Activated CD8-positive, alpha-beta memory T cell treated with anti-CD3 and anti-CD28 coated beads, Interleukin-2, amount 50 U/mL, for 24 hours (primary cell): ENCODE data around the gene CHST8.
"Not testable (repeated sequence)": the region's sequence is repeated elsewhere in the genome, so short reads cannot be mapped to it uniquely, and the experiment has no call there.

Experiments
- DNase-seq: peaks from one replicate; pipeline ENCODE4 v3.0.0-alpha.2; 2020; ENCODE audit errors: extremely low read depth

Gene CHST8, protein sequence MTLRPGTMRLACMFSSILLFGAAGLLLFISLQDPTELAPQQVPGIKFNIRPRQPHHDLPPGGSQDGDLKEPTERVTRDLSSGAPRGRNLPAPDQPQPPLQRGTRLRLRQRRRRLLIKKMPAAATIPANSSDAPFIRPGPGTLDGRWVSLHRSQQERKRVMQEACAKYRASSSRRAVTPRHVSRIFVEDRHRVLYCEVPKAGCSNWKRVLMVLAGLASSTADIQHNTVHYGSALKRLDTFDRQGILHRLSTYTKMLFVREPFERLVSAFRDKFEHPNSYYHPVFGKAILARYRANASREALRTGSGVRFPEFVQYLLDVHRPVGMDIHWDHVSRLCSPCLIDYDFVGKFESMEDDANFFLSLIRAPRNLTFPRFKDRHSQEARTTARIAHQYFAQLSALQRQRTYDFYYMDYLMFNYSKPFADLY

DNA sequence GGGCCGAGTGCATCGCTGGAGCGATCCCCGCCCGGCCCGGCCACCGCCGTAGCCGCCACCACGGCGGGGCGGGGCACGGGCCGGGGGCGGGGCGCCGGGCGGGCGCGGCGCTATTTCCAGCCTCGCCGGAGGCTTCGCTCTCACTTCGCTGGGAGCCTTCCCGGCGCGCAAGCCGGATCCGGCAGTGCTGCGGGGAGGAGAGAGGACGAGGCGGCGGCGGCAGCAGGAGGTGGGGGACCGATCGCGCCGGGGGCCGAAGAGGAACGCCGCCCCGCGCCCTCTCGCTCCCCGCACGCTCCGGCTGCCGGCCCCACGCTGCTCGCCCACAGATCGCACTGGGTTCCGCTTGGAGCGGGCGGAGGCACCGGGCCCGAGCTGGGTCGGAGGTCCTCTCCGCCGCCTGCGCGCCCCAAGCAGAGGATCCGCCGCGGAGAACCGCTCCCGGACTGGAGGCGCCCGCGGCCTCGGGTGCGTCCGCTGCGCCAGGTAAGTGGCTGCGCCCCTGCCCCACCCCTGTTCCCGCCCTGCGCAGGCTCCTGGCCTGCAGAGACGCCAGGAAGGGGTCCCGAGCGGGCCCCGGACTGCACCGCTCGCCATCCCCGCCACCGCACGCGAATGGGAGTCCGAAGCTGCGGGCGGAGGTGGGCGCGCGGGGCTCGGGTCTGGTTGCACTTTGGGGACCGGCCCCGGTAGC lies at the start of gene CHST8:
CHST8 (plus strand) TSS at position 143 of the 694 bp plus-strand sequence. CDS start 67,309 bp downstream, outside the sequence.
- DNase-seq, result no peak

DNA sequence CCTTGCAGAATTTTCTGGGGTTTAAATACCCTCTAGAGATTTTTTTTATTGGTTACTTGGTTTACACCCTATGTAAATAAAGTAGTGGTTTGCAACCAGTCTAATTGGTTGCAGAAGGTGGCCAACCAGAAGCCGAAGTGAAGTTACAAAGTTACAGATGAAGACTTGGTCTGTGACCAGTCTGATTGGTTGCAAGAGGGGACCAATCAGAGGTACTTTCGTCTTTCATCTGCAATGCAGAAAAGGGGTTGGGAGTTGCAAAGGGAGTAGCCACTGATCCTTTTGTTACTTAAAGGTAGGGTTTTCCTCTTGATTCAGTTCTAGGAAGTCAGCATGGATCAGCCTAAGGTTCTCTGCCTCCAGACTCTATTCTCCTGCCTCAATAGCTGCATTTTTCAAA lies 48.8 kb upstream of the CHST8 start:
- DNase-seq, result no peak

DNA sequence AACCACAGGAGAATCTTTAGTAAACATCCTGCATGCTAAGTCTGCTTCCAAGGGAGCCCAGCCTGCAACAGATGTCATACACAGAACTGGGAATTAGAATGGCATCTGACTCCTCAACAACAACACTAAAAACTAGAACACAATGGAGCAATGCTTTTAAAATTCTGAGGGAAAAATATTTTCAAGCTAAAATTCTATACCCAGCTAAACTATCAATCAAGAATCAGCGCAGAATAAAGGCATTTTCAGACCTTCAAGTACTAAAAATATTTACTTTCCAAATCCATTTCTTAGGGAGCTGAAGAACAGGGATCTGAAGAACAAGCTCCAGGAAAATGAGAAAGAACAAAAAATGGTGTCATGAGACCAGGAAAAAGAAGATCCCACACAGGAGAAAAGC lies 46.9 kb upstream of the CHST8 start:
- DNase-seq, result no peak

DNA sequence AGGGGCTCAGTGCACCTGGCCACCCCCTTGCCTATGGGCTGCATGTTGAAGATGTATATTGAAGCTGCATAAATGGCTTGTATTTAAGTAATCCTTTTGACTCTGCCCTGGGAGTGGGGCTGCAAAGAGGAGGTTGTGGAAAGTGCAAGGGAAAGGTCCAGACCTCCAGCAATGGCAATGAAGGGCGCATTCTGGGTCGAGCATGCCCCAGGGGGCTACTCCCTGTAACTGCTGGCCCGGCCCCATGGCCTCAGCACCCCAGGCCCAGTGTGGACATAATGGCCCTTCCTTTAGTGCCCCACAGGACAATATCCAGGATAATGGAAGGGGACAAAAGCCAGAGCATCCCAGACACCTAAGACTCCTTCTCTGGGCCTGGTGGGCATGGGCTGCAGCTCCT lies 43.1 kb upstream of the CHST8 start:
- DNase-seq, result no peak

DNA sequence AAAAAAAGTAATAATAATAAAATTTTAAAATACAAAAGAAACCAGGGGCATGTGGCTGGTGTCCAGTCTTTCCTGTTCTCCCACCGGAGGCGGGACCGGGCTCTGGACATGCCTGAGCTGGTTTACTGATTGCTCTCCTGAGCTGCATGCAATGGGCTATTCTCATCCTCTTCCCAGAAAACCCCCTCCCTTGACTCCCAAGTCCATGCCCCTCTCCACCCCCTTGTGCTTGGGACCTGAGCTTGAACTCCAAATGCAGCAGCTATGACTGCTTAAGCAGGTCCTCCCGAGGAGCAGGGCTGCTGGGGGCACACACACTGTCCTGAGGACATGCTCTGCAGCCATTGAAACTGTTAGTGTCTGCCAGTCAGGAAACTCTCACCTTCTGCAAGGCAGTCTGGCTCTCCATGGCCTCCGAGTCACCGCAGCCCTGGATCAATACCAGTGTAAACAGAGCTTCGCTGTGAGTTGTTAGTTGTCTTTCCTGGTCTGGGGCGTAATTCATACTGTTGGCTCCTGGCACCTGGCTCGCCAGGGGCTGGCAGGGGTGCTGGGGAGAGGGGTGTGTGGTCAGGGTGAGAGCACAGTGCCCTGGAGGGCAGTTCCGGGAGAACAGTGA lies 41.6 kb upstream of the CHST8 start:
- no peak for DNase-seq

DNA sequence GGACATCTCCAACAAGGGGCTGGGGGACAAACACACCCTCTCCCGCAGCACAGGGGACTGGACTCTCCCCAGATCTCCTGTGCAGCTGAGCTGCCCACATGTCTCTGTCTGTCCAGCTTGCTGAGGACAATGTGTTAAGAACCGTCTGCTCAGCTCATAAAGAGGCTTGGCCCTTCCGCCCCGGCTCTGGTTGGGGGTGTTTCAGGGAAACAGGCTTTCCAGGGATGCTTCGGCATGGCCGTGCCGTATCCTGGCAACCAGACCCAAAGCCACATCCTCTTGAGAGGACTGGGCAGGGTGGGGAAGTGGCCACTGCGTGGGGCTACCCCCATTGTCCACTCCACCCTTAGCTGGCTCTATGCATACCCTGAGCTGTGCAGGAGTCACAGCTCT lies 41.1 kb upstream of the CHST8 start:
- no peak for DNase-seq

DNA sequence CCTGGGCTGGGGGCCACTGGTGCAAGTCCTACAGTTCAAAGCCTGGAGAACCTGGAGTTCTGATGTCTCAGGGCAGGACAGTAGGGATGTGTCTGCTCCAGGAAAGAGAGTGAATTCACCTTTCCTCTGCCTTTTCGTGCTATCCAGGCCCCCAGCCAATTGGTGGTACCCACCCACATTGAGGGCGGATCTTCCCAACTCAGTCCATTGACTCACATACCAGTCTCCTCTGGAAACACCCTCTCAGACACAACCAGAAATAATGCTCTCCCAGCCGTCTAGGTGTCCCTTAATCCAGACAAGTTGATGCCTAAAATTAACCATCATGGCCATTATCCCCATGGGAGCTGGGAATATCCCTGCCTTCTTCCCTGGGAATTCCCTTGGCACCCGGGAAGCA lies 38.8 kb upstream of the CHST8 start:
- DNase-seq, result no peak

DNA sequence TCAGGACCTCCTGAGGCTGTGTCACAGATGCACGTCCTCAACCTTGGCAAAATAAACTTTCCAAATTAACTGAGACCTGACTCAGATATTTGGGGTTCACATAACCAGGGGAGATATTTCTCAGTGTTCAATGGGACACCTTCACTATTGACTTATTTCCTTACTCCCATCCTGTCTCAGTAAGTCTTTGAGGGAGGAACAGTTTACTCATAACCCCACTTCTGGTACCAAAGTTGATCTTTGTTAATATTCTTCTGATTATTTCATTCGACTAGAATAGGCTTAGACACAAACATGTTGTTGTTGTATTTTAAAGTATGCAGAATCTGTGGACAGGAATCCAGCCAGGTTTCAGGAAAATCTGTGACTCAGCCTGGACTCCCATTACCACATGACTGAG lies 34.6 kb upstream of the CHST8 start:
- DNase-seq, result no peak

DNA sequence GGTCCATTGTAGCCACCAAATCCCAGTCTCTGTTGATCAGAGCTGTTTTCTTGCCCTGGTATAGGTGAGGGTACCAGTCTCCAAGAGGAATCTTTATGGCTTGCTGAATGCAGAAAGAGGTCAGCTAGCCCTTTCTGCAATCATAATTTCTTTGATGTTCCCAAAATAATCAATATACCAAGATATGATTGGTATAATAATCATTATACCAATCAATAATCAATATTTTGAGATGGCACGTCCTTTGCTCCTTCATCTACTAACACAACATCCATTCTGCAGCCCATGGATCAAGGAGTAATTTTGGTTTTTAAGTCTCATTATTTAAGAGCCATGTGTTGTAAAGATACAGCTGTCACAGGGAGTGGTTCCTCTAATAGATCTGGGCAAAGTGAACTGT lies 31.5 kb upstream of the CHST8 start:
- DNase-seq, result no peak

DNA sequence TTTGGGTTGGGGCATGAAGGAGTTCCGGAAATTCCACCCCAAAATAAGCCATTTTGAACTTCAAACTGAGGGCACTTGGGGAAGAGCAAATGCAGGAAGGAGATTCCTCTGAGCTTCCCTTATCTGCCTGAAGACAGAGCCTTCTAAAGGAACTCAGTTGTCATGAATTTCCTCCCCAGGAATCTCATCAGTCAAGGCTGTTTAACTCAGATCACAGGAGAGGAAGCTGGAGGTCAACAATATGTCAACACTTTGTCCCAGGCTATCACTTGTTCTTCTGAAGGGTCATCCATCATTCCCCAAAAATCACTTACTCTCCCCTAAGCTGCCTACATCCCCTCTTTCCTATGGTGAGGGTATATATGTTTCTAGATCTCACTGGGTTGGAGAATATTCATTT lies 26.0 kb upstream of the CHST8 start:
- no peak for DNase-seq

DNA sequence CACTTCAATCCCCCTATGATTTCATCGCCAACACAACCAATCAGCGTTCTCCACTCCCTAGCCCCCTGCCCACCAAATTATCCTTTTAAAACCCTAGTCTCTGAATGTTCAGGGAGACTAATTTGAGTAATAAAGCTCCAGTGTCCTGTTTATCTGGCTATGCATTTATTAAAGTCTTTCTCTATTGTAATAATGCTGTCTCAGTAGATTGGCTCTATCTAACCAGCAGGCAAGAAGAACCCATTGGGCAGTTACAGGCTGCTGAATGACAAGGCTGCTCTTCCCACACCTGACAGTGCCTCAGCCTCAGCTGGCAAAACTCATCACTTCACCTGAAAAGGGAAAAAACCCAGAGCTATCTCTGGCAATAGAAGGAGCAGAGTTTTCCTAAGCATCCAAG lies 20.2 kb upstream of the CHST8 start:
- DNase-seq, result no peak

DNA sequence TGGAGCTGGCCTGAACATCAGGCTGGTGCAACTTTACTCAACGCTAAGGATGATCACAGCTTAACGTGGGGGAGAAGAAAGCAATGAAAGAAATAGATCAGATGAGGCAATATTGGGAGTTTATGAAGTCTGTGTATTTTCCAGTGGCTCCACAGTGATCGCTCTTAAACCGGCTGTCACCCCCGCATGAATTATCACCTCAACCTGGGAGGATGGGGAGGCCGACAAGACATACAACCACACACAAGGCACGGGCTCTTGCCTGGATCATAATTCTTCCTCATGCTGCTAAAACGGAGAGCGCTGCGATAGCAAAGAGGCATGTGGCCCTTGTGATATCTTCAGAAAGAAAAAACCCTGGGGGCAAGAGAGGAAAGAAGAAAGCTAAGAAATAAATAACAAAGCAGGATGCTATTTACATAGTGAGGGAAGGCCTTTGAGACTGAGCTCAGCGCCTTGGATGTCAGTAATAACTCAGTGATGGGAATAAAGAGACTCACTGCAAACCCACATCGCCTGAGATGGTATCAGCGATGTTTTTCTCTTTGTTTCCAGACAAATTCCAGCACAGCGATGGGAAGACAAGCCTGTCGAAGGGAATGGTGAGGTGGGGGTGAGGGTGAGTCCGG lies 19.1 kb upstream of the CHST8 start:
- DNase-seq, result no peak

DNA sequence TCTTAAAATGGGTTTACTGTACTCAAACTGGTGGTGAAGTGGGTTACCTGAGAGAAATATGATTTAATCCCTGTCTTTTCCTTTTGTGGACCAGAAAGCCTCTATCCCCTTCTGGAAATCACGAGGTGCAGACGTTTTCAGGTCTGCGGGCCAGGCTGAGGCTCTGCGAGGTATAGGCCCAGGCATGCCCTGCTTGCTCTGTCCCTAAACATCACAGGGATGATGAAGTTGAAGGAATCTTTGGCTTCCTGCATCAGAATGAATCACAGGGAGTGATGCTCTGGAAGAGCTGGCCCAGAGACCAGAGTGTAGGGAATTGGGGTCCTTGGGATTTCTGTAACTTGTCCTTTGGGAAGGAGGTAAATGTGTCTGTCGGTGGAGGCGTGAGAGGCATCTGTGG lies 18.4 kb upstream of the CHST8 start:
- DNase-seq, result no peak

DNA sequence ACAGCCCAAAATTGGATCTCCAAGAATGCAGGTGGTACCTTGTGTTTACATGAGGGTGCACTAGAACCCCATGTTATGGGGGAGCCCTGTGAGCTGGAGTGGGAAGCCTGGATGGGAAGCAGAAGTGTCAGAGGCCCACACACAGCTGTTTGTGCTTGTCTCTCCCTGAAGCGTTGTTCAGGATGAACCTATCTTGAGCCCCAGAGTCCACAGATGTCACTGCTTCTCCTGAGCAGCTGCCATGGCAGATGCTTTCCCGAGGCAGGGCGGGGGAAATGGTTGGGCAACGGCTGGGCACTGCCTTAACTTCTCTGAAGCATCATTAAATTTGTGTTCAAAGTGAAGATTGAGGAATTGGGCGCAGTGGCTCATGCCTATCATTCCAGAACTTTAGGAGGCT lies 17.1 kb upstream of the CHST8 start:
- no peak for DNase-seq

DNA sequence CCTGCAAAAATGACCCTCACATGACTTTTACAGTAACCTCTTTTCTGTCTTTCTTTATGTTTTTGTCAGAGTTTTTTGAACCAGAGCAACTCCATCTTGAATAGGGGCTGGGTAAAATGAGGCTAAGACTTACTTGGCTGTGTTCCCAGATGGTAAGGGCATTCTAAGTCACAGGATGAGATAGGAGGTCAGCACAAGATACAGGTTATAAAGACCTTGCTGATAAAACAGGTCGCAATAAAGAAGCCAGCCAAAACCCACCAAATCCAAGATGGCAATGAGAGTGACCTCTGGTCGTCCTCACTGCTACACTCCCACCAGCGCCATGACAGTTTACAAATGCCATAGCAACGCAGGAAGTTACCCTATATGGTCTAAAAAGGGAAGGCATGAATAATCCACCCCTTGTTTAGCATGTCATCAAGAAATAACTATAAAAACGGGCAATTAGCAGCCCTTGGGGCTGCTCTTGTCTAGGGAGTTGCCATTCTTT lies 15.9 kb upstream of the CHST8 start:
- not testable (repeated sequence) for DNase-seq

DNA sequence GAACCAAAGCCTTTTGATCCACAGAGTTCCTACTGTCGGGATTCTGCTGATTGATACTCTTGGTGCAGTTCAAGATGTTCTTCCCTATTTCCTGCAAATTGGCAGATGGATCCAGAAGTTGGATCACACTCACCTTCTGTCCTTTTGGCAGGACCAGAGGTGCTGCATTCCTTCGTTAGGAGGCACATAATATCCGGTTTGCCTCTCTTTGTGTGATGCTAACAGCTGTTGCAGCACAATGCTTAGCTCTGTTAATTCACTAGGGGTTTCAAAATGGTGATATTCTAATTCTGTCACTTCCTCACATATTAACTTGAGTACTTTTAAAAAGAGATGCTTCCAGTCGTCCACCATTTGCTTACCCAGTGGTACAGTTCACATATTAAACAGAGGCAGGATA lies 15.2 kb upstream of the CHST8 start:
- DNase-seq, result no peak

DNA sequence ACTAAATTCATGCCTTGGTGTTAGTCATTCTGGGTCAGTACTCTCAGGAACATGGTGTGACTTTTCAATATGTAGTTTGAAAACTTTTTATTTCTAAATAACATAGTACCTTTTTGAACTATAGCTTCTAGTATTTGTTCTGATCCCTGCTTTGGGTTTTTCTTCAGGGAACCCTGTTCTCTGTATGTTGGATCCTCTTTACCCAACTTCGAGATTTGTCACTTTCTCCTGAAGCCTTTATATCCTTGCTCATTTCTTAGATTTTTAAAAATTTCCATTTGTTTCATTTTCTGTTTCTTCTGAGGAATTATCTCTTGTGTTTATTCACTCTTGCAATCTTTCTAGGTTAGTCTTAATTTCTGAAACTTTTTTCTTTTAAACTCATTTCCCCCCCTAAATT lies 12.4 kb upstream of the CHST8 start:
- DNase-seq, result no peak

DNA sequence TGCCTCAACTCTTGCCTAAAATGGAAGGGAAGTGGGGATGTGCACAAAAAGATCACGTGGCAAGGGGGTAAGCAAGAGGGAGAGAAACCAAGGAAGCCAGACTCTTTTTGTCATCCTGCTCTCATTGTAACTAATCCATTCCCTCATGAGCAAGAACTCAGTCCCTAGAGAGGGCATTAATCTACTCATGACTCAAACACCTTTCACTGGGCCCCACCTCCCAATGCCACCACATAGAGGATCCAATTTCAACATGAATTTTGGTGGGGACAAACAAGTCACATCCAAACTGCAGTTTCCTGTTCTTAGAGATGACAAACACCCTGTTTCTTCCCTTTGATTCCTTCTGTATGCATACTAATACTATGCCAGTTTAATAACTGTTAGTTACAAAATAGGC lies 11.2 kb upstream of the CHST8 start:
- DNase-seq, result no peak

DNA sequence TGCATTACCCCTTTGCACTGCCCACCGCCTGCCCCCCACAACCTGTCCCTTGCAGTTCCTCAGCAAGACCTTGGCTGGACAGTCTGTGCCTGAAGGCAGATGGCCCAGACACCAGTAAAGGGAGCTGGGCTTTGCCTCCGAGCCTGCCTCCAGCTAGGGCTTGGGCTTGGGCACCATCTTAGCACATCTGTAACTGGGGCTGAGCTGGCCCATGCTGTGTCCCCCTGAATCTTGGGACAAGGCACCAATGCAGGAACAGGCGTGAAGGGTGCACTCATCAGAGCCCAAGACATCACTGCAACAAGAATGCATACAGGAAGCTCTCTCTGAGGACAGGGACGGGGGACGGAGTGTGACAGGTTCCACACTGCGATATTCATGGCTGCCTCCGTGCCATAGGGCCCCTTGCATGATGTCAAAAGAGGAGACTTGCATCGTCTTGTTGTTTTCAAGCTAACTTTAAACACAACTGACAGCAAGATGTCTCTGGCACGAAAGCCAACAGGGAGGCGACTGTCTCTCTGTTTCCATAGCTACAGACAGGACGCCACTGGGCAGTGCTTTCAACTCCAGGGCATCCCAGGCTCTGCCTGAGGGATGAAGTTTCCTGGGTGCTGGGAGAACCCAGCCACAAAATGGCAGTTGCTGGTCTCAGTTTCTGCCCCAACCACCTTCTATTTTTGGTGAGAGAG lies 8.7 kb upstream of the CHST8 start:
- DNase-seq, result no peak

DNA sequence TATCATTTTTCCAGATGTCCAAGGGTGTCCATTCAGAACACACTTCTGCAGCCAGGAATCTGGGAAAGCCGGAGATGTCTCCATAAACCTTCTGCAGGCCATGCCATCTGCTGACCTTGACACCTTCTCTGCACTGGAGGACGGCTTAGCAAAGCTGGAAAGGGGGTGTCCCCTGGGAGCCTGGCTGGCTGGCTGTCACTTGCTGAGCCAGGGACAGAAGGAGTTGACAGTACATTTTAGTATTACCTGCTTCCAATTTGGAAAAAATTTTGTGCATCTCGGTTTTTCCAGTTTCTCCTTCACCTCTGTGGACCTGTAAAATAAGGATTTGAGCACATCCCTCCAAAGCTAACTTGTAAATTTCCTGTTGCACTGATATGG lies 8.1 kb upstream of the CHST8 start:
- no peak for DNase-seq

DNA sequence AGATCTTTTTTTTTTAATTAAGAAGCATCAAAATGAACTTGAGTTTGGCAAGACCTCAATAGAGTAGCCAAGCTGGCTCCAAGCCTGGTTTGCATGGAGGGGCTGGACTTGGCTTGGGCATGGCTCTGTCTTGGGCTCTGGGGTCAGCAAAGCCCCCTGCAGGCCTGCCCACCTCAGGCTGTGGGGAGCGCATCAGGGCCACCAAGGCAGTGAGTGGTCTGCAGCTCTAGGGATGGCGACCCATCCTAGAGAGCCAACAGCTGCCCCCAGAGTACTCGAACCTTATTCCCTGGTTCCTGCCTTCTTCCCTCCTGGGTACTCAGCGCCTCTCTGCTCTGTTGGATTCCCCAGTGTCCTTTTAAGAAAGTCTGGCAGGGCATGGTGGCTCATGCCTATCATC lies 5.4 kb upstream of the CHST8 start:
- DNase-seq, result no peak

DNA sequence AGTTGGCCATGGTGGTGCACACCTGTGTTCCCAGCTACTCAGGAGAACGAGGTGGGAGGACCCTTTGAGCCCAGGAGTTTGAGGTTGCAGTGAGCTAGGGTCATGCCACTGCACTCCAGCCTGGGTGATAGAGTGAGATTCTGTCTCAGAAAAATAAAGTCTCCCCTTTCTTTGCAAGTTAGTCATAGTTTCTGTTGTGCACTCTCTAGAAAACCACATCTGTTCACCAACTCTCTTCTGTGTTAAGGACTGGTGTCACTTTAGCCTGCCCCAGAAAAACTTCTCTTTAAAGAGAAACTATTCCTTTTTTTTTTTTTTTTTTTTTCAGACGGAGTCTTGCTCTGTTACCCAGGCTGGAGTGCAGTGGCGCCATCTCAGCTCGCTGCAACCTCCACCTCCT lies 4.9 kb upstream of the CHST8 start:
- no peak for DNase-seq
